Heart left ventricle (tissue), 16 donors: ENCODE data around the gene ARHGAP8. TPM values are rescaled to one million over a fixed set of nuclear protein-coding genes. Genes with fewer than 3 reads are reported as not detected.
"Not testable (repeated sequence)": the region's sequence is repeated elsewhere in the genome, so short reads cannot be mapped to it uniquely, and the experiment has no call there.

Source experiments
- ATAC-seq, 4 donors: fragments of 200-7000 bp; cut with Tn5 transposase; one replicate each; pipeline ENCODE4 v1.9.1; 2020 to 2022; ENCODE audit warnings: moderate library complexity in 4 of 4, mild to moderate bottlenecking in 3 of 4, moderate number of reproducible peaks in 1 of 4
- DNase-seq, 5 donors: peaks; one replicate each; pipeline ENCODE4 v3.0.0-alpha.2; 2020
- H3K27ac ChIP-seq, 12 donors: fragments of 200-600 bp; sonication (generic) in 4 of 12; one replicate each; pipeline versions ENCODE4 v1.5.0 to v1.8.0; 2016 to 2022; ENCODE audit warnings: mild to moderate bottlenecking in 2 of 12
- H3K27me3 ChIP-seq, 9 donors: fragments of 200-600 bp; sonication (generic) in 2 of 9; one replicate each; pipeline versions ENCODE4 v1.5.1 to v1.8.0; 2016 to 2022; ENCODE audit warnings: mild to moderate bottlenecking in 3 of 9
- H3K36me3 ChIP-seq, 9 donors: fragments of 200-600 bp; sonication (generic) in 2 of 9; one replicate each; pipeline versions ENCODE4 v1.5.0 to v1.8.0; 2018 to 2022; ENCODE audit warnings: mild to moderate bottlenecking in 2 of 9
- H3K4me1 ChIP-seq, 12 donors: fragments of 200-600 bp; sonication (generic) in 4 of 12; one replicate each; pipeline versions ENCODE4 v1.5.0 to v1.8.0; 2016 to 2022; ENCODE audit warnings: mild to moderate bottlenecking in 3 of 12
- H3K4me3 ChIP-seq, 12 donors: fragments of 200-600 bp; sonication (generic) in 4 of 12; one replicate each; pipeline versions ENCODE4 v1.5.0 to v1.8.0; 2017 to 2022; ENCODE audit warnings: mild to moderate bottlenecking in 9 of 12, moderate library complexity in 4 of 12
- H3K9me3 ChIP-seq, 12 donors: fragments of 200-600 bp; sonication (generic) in 4 of 12; one replicate each; pipeline versions ENCODE4 v1.5.0 to v1.8.0; 2016 to 2022; ENCODE audit warnings: mild to moderate bottlenecking in 1 of 12
- POLR2A ChIP-seq, 2 donors: fragments of 450-650 bp; IDR thresholded peaks; one replicate each; pipeline ENCODE4 v1.6.1; 2017; ENCODE audit warnings: antibody characterized with exemption in 2 of 2, mild to moderate bottlenecking in 2 of 2, moderate library complexity in 2 of 2
- WGBS, 4 donors: extraction: QIAGEN DNeasy Blood & Tissue Kit in 2 of 4; methylation state at CpG; one replicate each; pipeline versions ENCODE4 v1.1.5 to v1.1.7; 2013 to 2018; 5-methylcytosine and 5-hydroxymethylcytosine counted together
- intact Hi-C, 10 donors: fragments of 100-400 bp; cut with DNase I; formaldehyde crosslinking; loops; one replicate each; pipeline versions ENCODE4 v1.11.1 to v1.14.2; 2022
- polyA plus RNA-seq, 2 donors: library from polyadenylated mRNA; stranded (reverse); fragments of 200-250 nt; gene quantifications; one replicate each; pipeline ENCODE4 v1.2.3, GENCODE V29; 2013
- total RNA-seq, 9 donors: library from RNA; depleted of rRNA in 2 of 9; stranded (reverse); fragments of >200 nt in 2 of 9; fragmentation: NEBNext Ultra II Directional in 3 of 9; extraction: Animal tissue kit (Norgen Biotek cat#: 25700) in 3 of 9; gene quantifications; one replicate each; pipeline versions ENCODE4 v1.1.0 to v1.2.4, GENCODE V29; 2016 to 2023
- TF ChIP-seq, protein P1 (sequence below), 12 donors: fragments of 200-600 bp; sonication (generic) in 4 of 12; IDR thresholded peaks; one replicate each; pipeline versions ENCODE4 v1.5.0 to v1.8.0; 2018 to 2022; ENCODE audit warnings: antibody characterized with exemption in 12 of 12, mild to moderate bottlenecking in 5 of 12
- donor health status: ischemic (EF 13 %, LVEDD 7.1; RV severe dilation, severe dysfunction).
- donor health status: healthy with polysubstance abuse.
- donor health status: DM: no; HTN: yes; CAD: no.
- donor health status: DM: no; HTN: no; CAD: no.
- donor health status: ischemic (EF 25% LVEDD 6.9; RV normal size, moderate dysfunction).
- donor health status: ischemic (EF 25% LVEDD 5.7; RV mildly dilated, moderate dysfunction).
- donor health status: healthy.
- donor health status: DM: yes; HTN: yes; CAD: no.
- donor health status: ischemic (EF 35%, LVEDD 5.7; RV mildly dilated, moderate dysfunction).
- donor health status: nonischemic (EF 11% LVEDD 7.7; RV severe dilation, severe dysfunction).
- donor health status: DM: yes; HTN: yes; CAD: no.
- donor health status: PGD.
- donor health status: ischemic (EF 29% LVEDD 5.4; RV normal size, mild dysfunction).
- donor health status: nonischemic (EF 23%, LVEDD 6.1; RV moderate dilation, normal function).

The ARHGAP8 gene
- total and polyA plus RNA-seq, 11 donors = 0.08 to 1.3 (median 0.23) TPM; not detected in 7

DNA sequence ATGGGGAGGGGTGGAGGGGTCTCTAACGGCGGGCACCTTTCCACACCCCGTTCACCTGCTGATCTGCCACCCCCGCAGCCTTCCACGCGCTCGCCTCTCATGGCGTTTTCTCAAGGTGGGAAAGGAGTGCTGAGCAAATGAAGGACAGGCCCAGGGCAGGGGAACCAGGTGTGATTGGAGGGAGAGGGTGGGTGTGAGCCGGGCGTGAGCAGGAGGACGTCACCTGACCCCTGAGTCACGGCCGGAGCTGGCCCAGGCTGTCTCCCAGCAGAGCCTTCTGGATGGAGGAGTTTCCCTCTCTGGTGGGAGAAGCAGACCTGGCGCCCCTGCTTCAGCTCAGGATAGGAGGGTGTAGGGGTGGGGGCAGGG is 14.0 kb upstream of the ARHGAP8 start:
- Histone ChIP-seq H3K36me3 (no peaks in the 10 kb centered on the region), H3K4me3 (no peak overlapping the region), H3K4me1 (peaks cover 0 to 11% (median 0%) of the 10 kb centered on the region in 12 donors), H3K27ac (no peak overlapping the region), H3K9me3 (no peaks in the 10 kb centered on the region), H3K27me3 (peaks cover 0 to 37% (median 17%) of the 10 kb centered on the region in 9 donors)
- ATAC-seq (no peak), DNase-seq (no peak)
- WGBS, 4 donors = 27 to 38% (median 33%) methylated on average over 10 to 14 of the region's 14 CpGs
- intact Hi-C loops = no loop called here
- TF ChIP-seq, protein P1, sequence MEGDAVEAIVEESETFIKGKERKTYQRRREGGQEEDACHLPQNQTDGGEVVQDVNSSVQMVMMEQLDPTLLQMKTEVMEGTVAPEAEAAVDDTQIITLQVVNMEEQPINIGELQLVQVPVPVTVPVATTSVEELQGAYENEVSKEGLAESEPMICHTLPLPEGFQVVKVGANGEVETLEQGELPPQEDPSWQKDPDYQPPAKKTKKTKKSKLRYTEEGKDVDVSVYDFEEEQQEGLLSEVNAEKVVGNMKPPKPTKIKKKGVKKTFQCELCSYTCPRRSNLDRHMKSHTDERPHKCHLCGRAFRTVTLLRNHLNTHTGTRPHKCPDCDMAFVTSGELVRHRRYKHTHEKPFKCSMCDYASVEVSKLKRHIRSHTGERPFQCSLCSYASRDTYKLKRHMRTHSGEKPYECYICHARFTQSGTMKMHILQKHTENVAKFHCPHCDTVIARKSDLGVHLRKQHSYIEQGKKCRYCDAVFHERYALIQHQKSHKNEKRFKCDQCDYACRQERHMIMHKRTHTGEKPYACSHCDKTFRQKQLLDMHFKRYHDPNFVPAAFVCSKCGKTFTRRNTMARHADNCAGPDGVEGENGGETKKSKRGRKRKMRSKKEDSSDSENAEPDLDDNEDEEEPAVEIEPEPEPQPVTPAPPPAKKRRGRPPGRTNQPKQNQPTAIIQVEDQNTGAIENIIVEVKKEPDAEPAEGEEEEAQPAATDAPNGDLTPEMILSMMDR (IDR thresholded peaks at IDR 0.05) = no peak
- no peak for TF ChIP-seq POLR2A (IDR thresholded peaks at IDR 0.05)

DNA sequence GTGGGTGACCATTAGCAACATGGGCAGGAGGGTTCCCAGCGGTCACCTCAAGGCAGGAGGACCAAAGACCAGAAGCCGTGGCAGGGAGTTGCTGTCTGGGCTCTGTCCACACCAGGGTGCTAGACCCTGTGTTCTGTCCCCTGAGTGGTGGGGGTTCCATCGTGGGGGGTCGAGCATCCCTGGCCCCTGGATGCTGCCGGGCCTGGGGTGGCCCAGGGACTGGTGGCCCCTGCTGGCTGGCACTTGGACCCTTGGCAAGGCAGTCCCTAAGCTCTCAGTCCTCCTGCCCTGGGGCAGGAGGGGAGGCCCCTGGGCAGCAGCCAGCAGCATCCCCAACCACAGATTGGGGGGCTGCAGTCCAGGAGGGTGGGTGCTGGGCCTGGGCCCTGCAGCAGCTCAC is 13.4 kb upstream of the ARHGAP8 start:
- intact Hi-C loops = no loop called here
- Histone ChIP-seq H3K27me3 (peaks cover 0 to 38% (median 17%) of the 10 kb centered on the region in 9 donors), H3K27ac (no peak overlapping the region), H3K4me1 (peaks cover 0 to 11% (median 0%) of the 10 kb centered on the region in 12 donors), H3K9me3 (no peaks in the 10 kb centered on the region), H3K4me3 (no peak overlapping the region), H3K36me3 (no peaks in the 10 kb centered on the region)
- TF ChIP-seq, protein P1 (IDR thresholded peaks at IDR 0.05) = no peak
- no peak for TF ChIP-seq POLR2A (IDR thresholded peaks at IDR 0.05)
- 75 to 86% (median 78%) methylated on average over 5 of the region's 5 CpGs for WGBS, 4 donors
- ATAC-seq = no peak
- DNase-seq = no peak

DNA sequence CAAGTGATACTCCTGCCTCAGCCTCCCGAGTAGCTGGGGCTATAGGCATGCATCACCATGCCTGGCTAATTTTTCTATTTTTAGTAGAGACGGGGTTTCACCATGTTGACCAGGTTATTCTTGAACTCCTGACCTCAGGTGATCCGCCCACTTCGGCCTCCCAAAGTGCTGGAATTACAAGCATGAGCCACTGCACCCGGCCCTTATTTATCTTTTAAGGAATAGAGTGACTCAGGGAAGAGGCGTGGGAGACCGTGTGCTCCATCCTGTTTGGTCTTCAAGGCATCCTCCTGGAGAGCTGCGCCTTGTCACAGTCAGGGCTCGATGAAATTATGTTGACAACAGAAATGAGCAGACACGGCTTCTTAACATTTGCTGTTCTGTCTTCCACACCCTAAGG is 12.7 kb upstream of the ARHGAP8 start:
- intact Hi-C loops, DNase-seq, ATAC-seq, H3K36me3 ChIP-seq, H3K27ac ChIP-seq, H3K9me3 ChIP-seq, H3K4me3 ChIP-seq: not testable (repeated sequence)
- peaks cover 0 to 38% (median 17%) of the 10 kb centered on the region in 9 donors for H3K27me3 ChIP-seq
- 30 to 47% (median 33%) methylated on average over 9 to 10 of the region's 10 CpGs for WGBS, 4 donors
- H3K4me1 ChIP-seq = peaks cover 0 to 11% (median 0%) of the 10 kb centered on the region in 12 donors

DNA sequence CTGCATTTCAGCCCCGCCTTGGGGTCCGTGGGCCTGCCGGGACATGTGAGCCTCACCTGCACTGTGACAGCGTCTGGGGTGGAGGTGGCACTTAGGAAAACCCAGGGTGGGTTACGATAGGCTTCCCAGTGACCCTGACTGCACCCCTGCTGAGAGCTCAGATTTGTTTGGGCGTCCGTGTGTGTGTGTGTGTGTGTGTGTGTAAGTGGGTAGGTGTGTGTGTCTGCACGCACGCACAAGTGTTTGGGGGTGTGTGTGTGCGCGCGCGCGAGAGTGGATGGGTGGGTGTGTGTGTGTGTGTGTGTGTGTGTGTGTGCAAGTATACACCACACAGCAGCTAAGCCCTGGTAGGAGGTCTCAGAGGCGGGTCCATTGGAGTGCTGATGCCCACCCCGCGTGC is 12.1 kb upstream of the ARHGAP8 start:
- no peak for ATAC-seq
- Histone ChIP-seq H3K9me3 (no peaks in the 10 kb centered on the region), H3K36me3 (no peaks in the 10 kb centered on the region), H3K4me1 (peaks cover 0 to 11% (median 0%) of the 10 kb centered on the region in 12 donors), H3K27ac (no peak overlapping the region), H3K27me3 (peaks cover 0 to 38% (median 17%) of the 10 kb centered on the region in 9 donors), H3K4me3 (no peak overlapping the region)
- no peak for DNase-seq
- 77 to 82% (median 78%) methylated on average over 13 to 17 of the region's 17 CpGs for WGBS, 4 donors
- intact Hi-C loops = no loop called here
- TF ChIP-seq, protein P1 (IDR thresholded peaks at IDR 0.05) = no peak
- no peak for TF ChIP-seq POLR2A (IDR thresholded peaks at IDR 0.05)

DNA sequence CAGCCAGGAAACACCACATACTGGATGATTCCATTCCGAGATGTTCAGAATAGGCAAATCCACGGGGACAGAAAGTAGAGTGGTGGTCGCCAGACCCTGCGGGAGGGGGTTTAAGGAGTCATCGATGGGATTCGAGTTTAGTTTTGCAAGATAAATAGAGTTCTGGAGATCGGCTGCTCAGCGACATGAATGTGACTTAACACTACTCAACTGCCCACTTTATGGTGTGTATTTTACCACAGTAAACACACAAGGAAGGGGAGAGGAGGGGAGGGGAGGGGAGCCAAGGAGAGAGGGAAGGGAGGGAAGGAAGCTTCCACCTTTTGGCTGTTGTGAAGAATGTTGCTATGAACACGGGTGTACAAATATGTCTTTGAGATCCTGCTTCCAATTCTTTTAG is 10.4 kb upstream of the ARHGAP8 start:
- Histone ChIP-seq H3K36me3 (no peaks in the 10 kb centered on the region), H3K4me1 (peaks cover 0 to 3% (median 0%) of the 10 kb centered on the region in 12 donors), H3K27ac (no peak overlapping the region), H3K27me3 (peaks cover 0 to 25% (median 11%) of the 10 kb centered on the region in 9 donors), H3K9me3 (no peaks in the 10 kb centered on the region), H3K4me3 (no peak overlapping the region)
- WGBS, 4 donors = 82 to 88% (median 84%) methylated on average over 9 of the region's 9 CpGs
- no peak for ATAC-seq
- TF ChIP-seq, protein P1 (IDR thresholded peaks at IDR 0.05) = no peak
- no peak for TF ChIP-seq POLR2A (IDR thresholded peaks at IDR 0.05)
- intact Hi-C loops = no loop called here
- DNase-seq = no peak
